GM12878 (cell line): ENCODE data around the gene SENP8.

Experiments
- FOXM1 ChIP-seq: IDR thresholded peaks from 2 replicates; pipeline ENCODE4 v1.6.1; 2012; ENCODE audit warnings: low read depth, mild to moderate bottlenecking, inconsistent platforms, low read length, moderate library complexity
- RAD51 ChIP-seq: fragments of 450-650 bp; IDR thresholded peaks from 2 replicates; pipeline ENCODE4 v1.6.1; 2016; ENCODE audit warnings: moderate library complexity, mild to moderate bottlenecking, inconsistent platforms
- YBX1 ChIP-seq: fragments of 450-650 bp; IDR thresholded peaks from 2 replicates; pipeline ENCODE4 v1.6.1; 2016; ENCODE audit warnings: antibody characterized with exemption
- TF ChIP-seq, protein P1 (sequence below), 3 experiments: IDR thresholded peaks in 2 of 3; conservative IDR thresholded peaks in 1 of 3; 2 replicates each; pipeline ENCODE4 v1.5.1; 2011; ENCODE audit warnings: low read depth in 3 of 3, low read length in 3 of 3, mild to moderate bottlenecking in 3 of 3, control low read depth in 2 of 3, moderate library complexity in 2 of 3, inconsistent platforms in 1 of 3, mixed read lengths in 1 of 3; ENCODE audit not compliant: control insufficient read depth in 2 of 3, insufficient read depth in 1 of 3; ENCODE audit errors: extremely low read depth in 1 of 3
- TF ChIP-seq, protein P2 (sequence below): IDR thresholded peaks from 2 replicates; pipeline ENCODE4 v1.6.1; 2011; ENCODE audit warnings: low read depth, mild to moderate bottlenecking, low read length, moderate library complexity, borderline replicate concordance; ENCODE audit errors: extremely low read depth

DNA sequence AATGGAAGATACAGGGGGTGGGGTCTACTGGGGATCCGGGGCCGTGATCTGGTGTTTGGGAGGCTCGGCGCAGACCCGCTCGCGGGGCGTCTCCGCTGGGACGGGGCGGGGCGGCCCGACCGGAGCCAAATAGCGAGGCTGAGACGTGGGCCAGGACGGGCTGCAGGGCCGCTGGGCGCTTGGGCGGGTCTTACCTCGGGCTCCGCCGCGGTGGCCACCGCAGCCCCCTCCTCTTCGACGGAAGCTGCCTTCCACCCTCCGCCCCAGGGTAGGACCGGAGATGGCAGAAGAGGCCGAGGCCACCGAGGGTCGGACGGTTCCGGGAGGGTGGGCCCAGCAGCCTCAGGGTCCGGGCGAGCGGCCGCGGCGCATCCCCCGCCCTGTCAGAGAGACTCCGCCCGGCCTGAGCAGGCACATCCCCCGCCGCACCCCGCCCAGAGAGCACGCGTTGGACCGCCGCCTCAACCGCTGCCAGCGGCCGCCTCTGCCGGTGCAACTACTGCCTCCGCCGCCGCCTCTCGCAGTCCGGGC is 652 bp upstream of the SENP8 start:
- TF ChIP-seq RAD51 (no peak), YBX1 (no peak), FOXM1 (no peak)
- TF ChIP-seq, protein P1, sequence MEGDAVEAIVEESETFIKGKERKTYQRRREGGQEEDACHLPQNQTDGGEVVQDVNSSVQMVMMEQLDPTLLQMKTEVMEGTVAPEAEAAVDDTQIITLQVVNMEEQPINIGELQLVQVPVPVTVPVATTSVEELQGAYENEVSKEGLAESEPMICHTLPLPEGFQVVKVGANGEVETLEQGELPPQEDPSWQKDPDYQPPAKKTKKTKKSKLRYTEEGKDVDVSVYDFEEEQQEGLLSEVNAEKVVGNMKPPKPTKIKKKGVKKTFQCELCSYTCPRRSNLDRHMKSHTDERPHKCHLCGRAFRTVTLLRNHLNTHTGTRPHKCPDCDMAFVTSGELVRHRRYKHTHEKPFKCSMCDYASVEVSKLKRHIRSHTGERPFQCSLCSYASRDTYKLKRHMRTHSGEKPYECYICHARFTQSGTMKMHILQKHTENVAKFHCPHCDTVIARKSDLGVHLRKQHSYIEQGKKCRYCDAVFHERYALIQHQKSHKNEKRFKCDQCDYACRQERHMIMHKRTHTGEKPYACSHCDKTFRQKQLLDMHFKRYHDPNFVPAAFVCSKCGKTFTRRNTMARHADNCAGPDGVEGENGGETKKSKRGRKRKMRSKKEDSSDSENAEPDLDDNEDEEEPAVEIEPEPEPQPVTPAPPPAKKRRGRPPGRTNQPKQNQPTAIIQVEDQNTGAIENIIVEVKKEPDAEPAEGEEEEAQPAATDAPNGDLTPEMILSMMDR (IDR thresholded peaks at IDR 0.05 in 2 of 3, conservative IDR thresholded peaks at IDR 0.05 in 1 of 3; ENCODE audit: control insufficient read depth in 2 of 3, extremely low read depth in 1 of 3, insufficient read depth in 1 of 3, low read depth in 3 of 3, low read length in 3 of 3): no peak
- TF ChIP-seq, protein P2, sequence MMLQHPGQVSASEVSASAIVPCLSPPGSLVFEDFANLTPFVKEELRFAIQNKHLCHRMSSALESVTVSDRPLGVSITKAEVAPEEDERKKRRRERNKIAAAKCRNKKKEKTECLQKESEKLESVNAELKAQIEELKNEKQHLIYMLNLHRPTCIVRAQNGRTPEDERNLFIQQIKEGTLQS: no peak
